Measurements from ENCODE around the gene BABAM2. TPM values are rescaled to one million over a fixed set of nuclear protein-coding genes. Genes with fewer than 3 reads are reported as not detected.
"Not testable (repeated sequence)": the region's sequence is repeated elsewhere in the genome, so short reads cannot be mapped to it uniquely, and the experiment has no call there.

The BABAM2 gene
- total RNA-seq, 1 donor from 2014 or later = 35.3 TPM

DNA sequence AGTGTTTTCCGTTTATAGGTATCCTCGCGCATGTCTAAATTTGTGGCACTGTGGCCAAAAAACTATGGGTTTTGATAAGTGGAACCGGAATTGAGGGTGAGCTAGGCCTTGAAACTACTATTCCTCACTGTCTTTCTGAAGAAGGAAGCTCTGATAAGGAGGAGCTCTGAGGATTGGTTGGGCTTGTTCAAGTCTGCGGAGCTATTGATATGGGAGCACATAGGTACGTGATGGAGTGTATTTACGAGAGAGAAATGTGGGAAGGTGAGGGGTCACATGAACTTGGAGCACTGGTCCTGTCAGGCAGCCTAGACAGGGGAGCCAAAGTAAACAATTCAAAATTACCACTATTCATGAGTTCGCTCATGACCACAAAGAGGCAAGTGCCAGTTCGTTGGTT lies 131.4 kb downstream of the BABAM2 start:
- TF ChIP-seq, protein P1, sequence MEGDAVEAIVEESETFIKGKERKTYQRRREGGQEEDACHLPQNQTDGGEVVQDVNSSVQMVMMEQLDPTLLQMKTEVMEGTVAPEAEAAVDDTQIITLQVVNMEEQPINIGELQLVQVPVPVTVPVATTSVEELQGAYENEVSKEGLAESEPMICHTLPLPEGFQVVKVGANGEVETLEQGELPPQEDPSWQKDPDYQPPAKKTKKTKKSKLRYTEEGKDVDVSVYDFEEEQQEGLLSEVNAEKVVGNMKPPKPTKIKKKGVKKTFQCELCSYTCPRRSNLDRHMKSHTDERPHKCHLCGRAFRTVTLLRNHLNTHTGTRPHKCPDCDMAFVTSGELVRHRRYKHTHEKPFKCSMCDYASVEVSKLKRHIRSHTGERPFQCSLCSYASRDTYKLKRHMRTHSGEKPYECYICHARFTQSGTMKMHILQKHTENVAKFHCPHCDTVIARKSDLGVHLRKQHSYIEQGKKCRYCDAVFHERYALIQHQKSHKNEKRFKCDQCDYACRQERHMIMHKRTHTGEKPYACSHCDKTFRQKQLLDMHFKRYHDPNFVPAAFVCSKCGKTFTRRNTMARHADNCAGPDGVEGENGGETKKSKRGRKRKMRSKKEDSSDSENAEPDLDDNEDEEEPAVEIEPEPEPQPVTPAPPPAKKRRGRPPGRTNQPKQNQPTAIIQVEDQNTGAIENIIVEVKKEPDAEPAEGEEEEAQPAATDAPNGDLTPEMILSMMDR (IDR thresholded peaks at IDR 0.05; ENCODE audit: insufficient read depth, low read length, poor library complexity, severe bottlenecking) = no peak
- no peak for DNase-seq (ENCODE audit: low read depth)
- no peak overlapping the region for H3K4me3 ChIP-seq (ENCODE audit: low read depth, low read length)
- H3K27me3 ChIP-seq (ENCODE audit: control insufficient read depth, insufficient read depth, low read length) = no peaks in the 10 kb centered on the region
- no peaks in the 10 kb centered on the region for H3K36me3 ChIP-seq (ENCODE audit: control insufficient read depth, insufficient read depth, low read length)

DNA sequence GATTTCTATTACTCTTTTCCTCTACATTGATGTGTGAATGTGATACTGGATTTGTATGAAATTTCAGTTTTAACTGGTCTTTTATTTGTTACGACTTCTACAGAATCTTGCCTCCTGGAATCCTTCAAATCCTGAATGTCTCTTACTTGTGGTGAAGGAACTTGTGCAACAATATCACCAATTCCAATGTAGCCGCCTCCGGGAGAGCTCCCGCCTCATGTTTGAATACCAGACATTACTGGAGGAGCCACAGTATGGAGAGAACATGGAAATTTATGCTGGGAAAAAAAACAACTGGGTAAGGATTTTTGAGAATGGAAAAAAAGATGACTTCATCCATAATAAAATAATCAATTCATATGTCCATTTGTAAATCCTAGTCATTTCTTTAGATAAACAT lies 134.6 kb downstream of the BABAM2 start:
- Histone ChIP-seq H3K27me3 (ENCODE audit: control insufficient read depth, insufficient read depth, low read length) (no peaks in the 10 kb centered on the region), H3K36me3 (ENCODE audit: control insufficient read depth, insufficient read depth, low read length) (no peaks in the 10 kb centered on the region), H3K4me3 (ENCODE audit: low read depth, low read length) (no peak overlapping the region)
- TF ChIP-seq, protein P1 (IDR thresholded peaks at IDR 0.05; ENCODE audit: insufficient read depth, low read length, poor library complexity, severe bottlenecking) = no peak
- DNase-seq (ENCODE audit: low read depth) = no peak

DNA sequence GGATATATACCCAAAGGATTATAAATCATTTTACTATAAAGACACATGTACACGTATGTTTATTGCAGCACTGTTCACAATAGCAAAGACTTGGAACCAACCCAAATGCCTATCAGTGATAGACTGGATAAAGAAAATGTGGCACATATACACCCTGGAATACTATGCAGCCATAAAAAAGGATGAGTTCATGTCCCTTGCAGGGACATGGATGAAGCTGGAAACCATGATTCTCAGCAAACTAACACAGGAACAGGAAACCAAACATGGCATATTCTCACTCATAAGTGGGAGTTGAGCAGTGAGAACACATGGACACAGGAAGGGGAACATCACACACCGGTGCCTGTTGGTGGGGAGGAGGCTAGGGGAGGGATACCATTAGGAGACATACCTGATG lies 135.7 kb downstream of the BABAM2 start:
- H3K36me3 ChIP-seq (ENCODE audit: control insufficient read depth, insufficient read depth, low read length); H3K4me3 ChIP-seq (ENCODE audit: low read depth, low read length); DNase-seq (ENCODE audit: low read depth); H3K27me3 ChIP-seq (ENCODE audit: control insufficient read depth, insufficient read depth, low read length): not testable (repeated sequence)

DNA sequence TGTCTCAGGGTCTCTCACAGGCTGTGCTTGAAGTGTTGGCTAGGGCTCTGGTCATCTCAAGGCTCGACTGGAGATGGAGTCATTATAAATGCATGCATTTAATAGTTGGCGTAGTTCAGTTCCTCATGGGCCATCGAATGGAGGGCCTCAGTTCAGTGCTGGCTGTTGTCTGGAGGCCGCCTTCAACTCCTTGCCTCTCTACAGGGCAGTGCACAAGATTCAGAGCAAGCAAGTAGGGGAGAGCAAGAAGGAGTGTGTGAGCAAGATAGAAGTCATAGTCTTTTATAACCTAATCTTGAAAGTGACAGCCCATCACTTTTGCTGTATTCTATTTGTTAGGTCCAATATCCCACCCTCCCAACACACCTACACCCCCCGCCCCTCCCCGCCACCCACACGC lies 137.5 kb downstream of the BABAM2 start:
- TF ChIP-seq, protein P1 (IDR thresholded peaks at IDR 0.05; ENCODE audit: insufficient read depth, low read length, poor library complexity, severe bottlenecking) = no peak
- no peak for DNase-seq (ENCODE audit: low read depth)
- H3K36me3 ChIP-seq (ENCODE audit: control insufficient read depth, insufficient read depth, low read length) = no peaks in the 10 kb centered on the region

DNA sequence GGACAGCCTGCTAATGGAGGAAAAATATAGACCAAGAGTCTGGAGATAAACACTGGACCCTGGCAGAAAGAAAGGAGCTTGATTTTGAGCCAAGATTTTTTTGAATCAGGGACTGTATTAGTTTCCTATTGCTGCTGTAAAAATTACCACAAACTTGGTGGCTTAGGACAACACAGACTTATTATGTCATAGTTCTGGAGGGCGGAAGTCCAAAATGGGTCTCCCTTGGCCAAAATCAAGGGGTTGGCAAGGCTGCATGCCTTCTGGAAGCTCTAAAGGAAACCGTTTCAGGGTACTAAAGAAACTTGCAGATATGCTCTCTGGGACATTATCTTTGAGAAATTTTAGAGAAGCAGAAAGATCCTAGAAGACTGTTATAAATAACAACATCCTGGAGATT lies 140.1 kb downstream of the BABAM2 start:
- H3K36me3 ChIP-seq (ENCODE audit: control insufficient read depth, insufficient read depth, low read length) = no peaks in the 10 kb centered on the region
- H3K27me3 ChIP-seq (ENCODE audit: control insufficient read depth, insufficient read depth, low read length) = no peaks in the 10 kb centered on the region
- H3K4me3 ChIP-seq (ENCODE audit: low read depth, low read length) = no peak overlapping the region
- DNase-seq (ENCODE audit: low read depth) = no peak
- TF ChIP-seq, protein P1 (IDR thresholded peaks at IDR 0.05; ENCODE audit: insufficient read depth, low read length, poor library complexity, severe bottlenecking) = no peak

More for the DNA sequence above, 137.5 kb downstream of the BABAM2 start:
- Histone ChIP-seq H3K4me3 (ENCODE audit: low read depth, low read length) (no peak overlapping the region), H3K27me3 (ENCODE audit: control insufficient read depth, insufficient read depth, low read length) (no peaks in the 10 kb centered on the region)

DNA sequence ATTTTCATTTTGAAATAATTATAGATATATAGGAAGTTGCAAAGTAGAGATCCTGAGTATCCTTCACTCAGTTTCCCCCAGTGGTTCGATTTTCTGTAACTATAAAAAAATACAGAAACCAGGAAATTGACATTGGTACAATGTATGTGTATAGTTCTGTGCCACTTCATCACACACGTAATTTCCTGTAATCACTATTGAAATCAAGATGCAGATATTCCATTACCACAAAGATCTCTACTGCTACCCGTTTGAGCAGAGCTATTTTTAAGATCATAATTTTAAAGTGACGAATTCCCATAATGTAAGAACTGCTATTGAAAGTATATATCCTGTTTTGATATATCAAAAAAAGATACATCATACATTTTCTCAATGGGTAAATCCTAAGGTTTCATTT lies 142.3 kb downstream of the BABAM2 start:
- TF ChIP-seq, protein P1 (IDR thresholded peaks at IDR 0.05; ENCODE audit: insufficient read depth, low read length, poor library complexity, severe bottlenecking) = no peak
- Histone ChIP-seq H3K36me3 (ENCODE audit: control insufficient read depth, insufficient read depth, low read length) (no peaks in the 10 kb centered on the region), H3K27me3 (ENCODE audit: control insufficient read depth, insufficient read depth, low read length) (no peaks in the 10 kb centered on the region), H3K4me3 (ENCODE audit: low read depth, low read length) (no peak overlapping the region)
- no peak for DNase-seq (ENCODE audit: low read depth)
